Measurements from ENCODE around the gene ARMC2. TPM values are rescaled to one million over a fixed set of nuclear protein-coding genes. Genes with fewer than 3 reads are reported as not detected.

The ARMC2 gene
- polyA plus RNA-seq, 3 donors = 1.7 to 7.4 (median 3.5) TPM

- Histone ChIP-seq H3K9me3 (replicated peaks in 1 of 2; ENCODE audit: control insufficient read depth in 1 of 2, insufficient read depth in 1 of 2, low read length in 2 of 2) (peaks cover 0 to 4% of the 10 kb centered on the region in 2 donors), H4K20me1 (ENCODE audit: insufficient read depth, low read length) (no peaks in the 10 kb centered on the region), H3K36me3 (replicated peaks in 1 of 2; ENCODE audit: control insufficient read depth in 1 of 2, insufficient read depth in 2 of 2, low read length in 2 of 2) (no peaks in the 10 kb centered on the region), H3K9ac (ENCODE audit: insufficient read depth, low read length, poor library complexity, severe bottlenecking) (no peak overlapping the region), H3K27me3 (ENCODE audit: control insufficient read depth in 2 of 2, insufficient read depth in 2 of 2, low read length in 2 of 2) (no peaks in the 10 kb centered on the region), H3K4me3 (replicated peaks in 1 of 3; ENCODE audit: low read depth in 2 of 3, low read length in 3 of 3) (no peak overlapping the region), H3K4me1 (ENCODE audit: control insufficient read depth in 1 of 2, insufficient read depth in 2 of 2, low read length in 2 of 2) (no peaks in the 10 kb centered on the region), H2AFZ (ENCODE audit: insufficient read depth, low read depth, low read length, poor library complexity, severe bottlenecking) (no peak overlapping the region), H3K4me2 (replicated peaks; ENCODE audit: extremely low read depth, low read length, poor library complexity, severe bottlenecking) (no peak overlapping the region), H3K79me2 (ENCODE audit: insufficient read depth, low read length) (no peaks in the 10 kb centered on the region), H3K27ac (ENCODE audit: low read depth in 1 of 2, low read length in 2 of 2) (no peak overlapping the region)
- H3K27me3 Mint-ChIP-seq (ENCODE audit: low read depth in 3 of 3) = no peaks in the 10 kb centered on the region
- no peak overlapping the region for H3K4me3 Mint-ChIP-seq
- H3K4me1 Mint-ChIP-seq = peaks cover 2% of the 10 kb centered on the region
- H3K27ac Mint-ChIP-seq = no peak overlapping the region
- no peak for TF ChIP-seq CTCF (IDR thresholded peaks at IDR 0.05)
- intact Hi-C loops (cut with micrococcal nuclease) = no loop called here
- peaks cover 0 to 13% (median 6%) of the 10 kb centered on the region in 7 donors for H3K9me3 Mint-ChIP-seq
- H3K36me3 Mint-ChIP-seq = peaks cover 2 to 3% of the 10 kb centered on the region in 2 donors
- no peak for DNase-seq
Observed at GRCh38 chr6:109023356-109023925, 175.2 kb downstream of the ARMC2 start.

Small RNA genes lying within 50 kb of the gene (small RNA-seq; reads per million reads assigned to genes)
- gene AL445189.2 (ENCODE audit: insufficient read length, low read depth) (not detected), gene Z95118.1 (ENCODE audit: insufficient read length, low read depth) (not detected)

Other genes with a start within 250 kb of the ARMC2 start
- gene SESN1, start 246.4 kb downstream of the ARMC2 start, polyA plus RNA-seq = 10 to 100 TPM in 1 of 3 donors, 1 to 10 TPM in 2; 1.8 to 21.0 (median 3.1) TPM
- gene CEP57L1, start 247.1 kb downstream of the ARMC2 start, polyA plus RNA-seq = 1 to 10 TPM; 3.4 to 5.2 (median 3.9) TPM

Data from CD14-positive monocyte (primary cell).